CD14-positive monocyte (primary cell): ENCODE data around the gene FAM120A. TPM values are rescaled to one million over a fixed set of nuclear protein-coding genes. Genes with fewer than 3 reads are reported as not detected.

ENCODE experiments used
- DNase-seq, 3 donors: peaks; one replicate each; pipeline ENCODE4 v3.0.0-alpha.2; 2011 to 2022
- H2AFZ ChIP-seq: 2 replicates; pipeline ENCODE4 v1.6.0; 2012; ENCODE audit warnings: mild to moderate bottlenecking, low read depth, low read length, inconsistent platforms; ENCODE audit not compliant: insufficient read depth, poor library complexity, severe bottlenecking
- H3K27ac ChIP-seq, 2 donors: 1 replicate in 1 of 2; 2 replicates in 1 of 2; pipeline ENCODE4 v1.5.1; 2012 to 2013; ENCODE audit warnings: low read length in 2 of 2, control low read depth in 1 of 2, inconsistent platforms in 1 of 2, low read depth in 1 of 2, mild to moderate bottlenecking in 1 of 2
- H3K27me3 ChIP-seq, 2 donors: one replicate each; pipeline versions ENCODE4 v1.6.0 to v1.6.1; 2011 to 2013; ENCODE audit warnings: low read length in 2 of 2; ENCODE audit not compliant: control insufficient read depth in 2 of 2, insufficient read depth in 2 of 2
- H3K36me3 ChIP-seq, 2 donors: replicated peaks in 1 of 2; 1 replicate in 1 of 2; 2 replicates in 1 of 2; pipeline versions ENCODE4 v1.5.1 to v1.6.1; 2012 to 2013; ENCODE audit warnings: low read length in 2 of 2, control low read depth in 1 of 2, inconsistent platforms in 1 of 2, mild to moderate bottlenecking in 1 of 2; ENCODE audit not compliant: insufficient read depth in 2 of 2, control insufficient read depth in 1 of 2
- H3K4me1 ChIP-seq, 2 donors: 1 replicate in 1 of 2; 2 replicates in 1 of 2; pipeline versions ENCODE4 v1.5.1 to v1.6.1; 2012 to 2013; ENCODE audit warnings: low read length in 2 of 2, control low read depth in 1 of 2, inconsistent platforms in 1 of 2, mild to moderate bottlenecking in 1 of 2, moderate library complexity in 1 of 2; ENCODE audit not compliant: insufficient read depth in 2 of 2, control insufficient read depth in 1 of 2
- H3K4me2 ChIP-seq: replicated peaks from 2 replicates; pipeline ENCODE3; 2012; ENCODE audit warnings: low read length, moderate library complexity, mild to moderate bottlenecking; ENCODE audit not compliant: poor library complexity, severe bottlenecking; ENCODE audit errors: extremely low read depth
- H3K4me3 ChIP-seq, 3 experiments: fragments of 200-600 bp in 1 of 3; sonication (generic) in 1 of 3; replicated peaks in 1 of 3; 1 replicate in 2 of 3; 2 replicates in 1 of 3; pipeline ENCODE4 v1.5.1; 2011 to 2013; ENCODE audit warnings: low read length in 3 of 3, mild to moderate bottlenecking in 3 of 3, control low read depth in 2 of 3, low read depth in 2 of 3, inconsistent platforms in 1 of 3, moderate library complexity in 1 of 3
- H3K79me2 ChIP-seq: 2 replicates; pipeline ENCODE4 v1.6.0; 2012; ENCODE audit warnings: mild to moderate bottlenecking, control low read depth, inconsistent platforms, low read length, moderate library complexity; ENCODE audit not compliant: insufficient read depth
- H3K9ac ChIP-seq: 2 replicates; pipeline ENCODE4 v1.6.0; 2017; ENCODE audit warnings: low read length, mild to moderate bottlenecking; ENCODE audit not compliant: insufficient read depth, poor library complexity, severe bottlenecking
- H3K9me3 ChIP-seq, 2 donors: replicated peaks in 1 of 2; 1 replicate in 1 of 2; 2 replicates in 1 of 2; pipeline versions ENCODE4 v1.5.1 to v1.6.1; 2012 to 2013; ENCODE audit warnings: low read length in 2 of 2, control low read depth in 1 of 2; ENCODE audit not compliant: control insufficient read depth in 1 of 2, insufficient read depth in 1 of 2
- H4K20me1 ChIP-seq: 2 replicates; pipeline ENCODE4 v1.6.0; 2012; ENCODE audit warnings: mild to moderate bottlenecking, low read length, control low read depth, moderate library complexity; ENCODE audit not compliant: insufficient read depth
- H3K27ac Mint-ChIP-seq, 7 donors: one replicate each; pipeline ENCODE4 v1.8.0; 2020; ENCODE audit warnings: mild to moderate bottlenecking in 7 of 7, mixed read lengths in 7 of 7, moderate library complexity in 6 of 7, inconsistent platforms in 2 of 7
- H3K27me3 Mint-ChIP-seq, 3 donors: one replicate each; pipeline ENCODE4 v1.8.0; 2021 to 2022; ENCODE audit warnings: low read depth in 3 of 3, mild to moderate bottlenecking in 3 of 3, mixed read lengths in 3 of 3, moderate library complexity in 3 of 3, inconsistent platforms in 1 of 3
- H3K36me3 Mint-ChIP-seq, 2 donors: one replicate each; pipeline ENCODE4 v1.8.0; 2020; ENCODE audit warnings: mixed read lengths in 2 of 2, inconsistent platforms in 1 of 2, mild to moderate bottlenecking in 1 of 2
- H3K4me1 Mint-ChIP-seq: one replicate; pipeline ENCODE4 v1.8.0; 2020; ENCODE audit warnings: mild to moderate bottlenecking, mixed read lengths
- H3K4me3 Mint-ChIP-seq, 2 donors: one replicate each; pipeline ENCODE4 v1.8.0; 2020; ENCODE audit warnings: mild to moderate bottlenecking in 2 of 2, mixed read lengths in 2 of 2, moderate library complexity in 1 of 2
- H3K9me3 Mint-ChIP-seq, 7 donors: one replicate each; pipeline ENCODE4 v1.8.0; 2020 to 2022; ENCODE audit warnings: mixed read lengths in 7 of 7, mild to moderate bottlenecking in 6 of 7, moderate library complexity in 6 of 7, inconsistent platforms in 2 of 7
- WGBS: methylation state at CpG from one replicate; pipeline ENCODE4 v1.1.5; 2013; ENCODE audit warnings: missing lambda C conversion rate; ENCODE audit not compliant: insufficient coverage; 5-methylcytosine and 5-hydroxymethylcytosine counted together
- intact Hi-C, 2 donors: fragments of 100-400 bp; cut with micrococcal nuclease; formaldehyde crosslinking; loops; one replicate each; pipeline versions ENCODE4 v1.15.0 to v1.15.1; 2023
- polyA plus RNA-seq, 3 donors: library from polyadenylated mRNA; depleted of rRNA in 1 of 3; unstranded in 2 of 3; stranded (reverse) in 1 of 3; fragments of 300-500 nt in 2 of 3; fragments of >200 nt in 1 of 3; fragmentation: Illumina TruSeq in 2 of 3; gene quantifications; 1 replicate in 2 of 3; 2 replicates in 1 of 3; pipeline ENCODE4 v1.2.3, GENCODE V29; 2012 to 2021
- TF ChIP-seq, protein P1 (sequence below): fragments of 200-600 bp; IDR thresholded peaks from one replicate; pipeline ENCODE4 v1.8.0; 2022; ENCODE audit warnings: antibody characterized with exemption, mild to moderate bottlenecking

The FAM120A gene
- polyA plus RNA-seq, 3 donors = 10.4 to 76.6 (median 12.7) TPM

DNA sequence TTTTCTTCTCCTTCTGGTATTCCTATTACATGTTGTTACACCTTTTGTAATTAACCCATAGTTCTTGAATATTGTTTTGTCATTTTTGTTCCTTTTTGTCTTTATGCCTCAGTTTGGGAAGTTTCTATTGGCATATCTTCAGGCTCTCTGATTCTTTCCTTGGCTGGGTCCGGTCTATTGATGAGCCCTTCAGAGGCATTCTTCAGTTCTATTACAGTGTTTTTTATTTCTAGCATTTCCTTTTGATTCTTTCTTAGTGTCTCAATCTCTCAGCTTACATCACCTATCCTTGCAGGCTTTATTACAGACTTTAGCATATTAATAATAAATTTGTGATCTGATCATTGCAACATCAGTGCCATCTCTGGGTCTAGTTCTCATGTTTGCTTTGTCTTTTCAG, 158.7 kb downstream of the FAM120A start:
- 100% methylated on average over 1 of the region's 1 CpG for WGBS
- no peak overlapping the region for H3K9ac ChIP-seq
- intact Hi-C loops = no loop called here
- H3K9me3 Mint-ChIP-seq = peaks cover 9 to 36% (median 24%) of the 10 kb centered on the region in 7 donors
- peaks cover 9% of the 10 kb centered on the region for H3K4me1 Mint-ChIP-seq
- H4K20me1 ChIP-seq = peaks cover 73% of the 10 kb centered on the region
- H3K36me3 Mint-ChIP-seq = peaks cover 5 to 10% of the 10 kb centered on the region in 2 donors
- H3K4me3 ChIP-seq = no peak overlapping the region
- peaks cover 0 to 8% of the 10 kb centered on the region in 2 donors for H3K36me3 ChIP-seq
- H2AFZ ChIP-seq = no peak overlapping the region
- no peaks in the 10 kb centered on the region for H3K4me1 ChIP-seq
- no peaks in the 10 kb centered on the region for H3K27me3 Mint-ChIP-seq
- peaks cover 68% of the 10 kb centered on the region for H3K79me2 ChIP-seq
- no peak for DNase-seq
- H3K27ac ChIP-seq = no peak overlapping the region
- TF ChIP-seq, protein P1, sequence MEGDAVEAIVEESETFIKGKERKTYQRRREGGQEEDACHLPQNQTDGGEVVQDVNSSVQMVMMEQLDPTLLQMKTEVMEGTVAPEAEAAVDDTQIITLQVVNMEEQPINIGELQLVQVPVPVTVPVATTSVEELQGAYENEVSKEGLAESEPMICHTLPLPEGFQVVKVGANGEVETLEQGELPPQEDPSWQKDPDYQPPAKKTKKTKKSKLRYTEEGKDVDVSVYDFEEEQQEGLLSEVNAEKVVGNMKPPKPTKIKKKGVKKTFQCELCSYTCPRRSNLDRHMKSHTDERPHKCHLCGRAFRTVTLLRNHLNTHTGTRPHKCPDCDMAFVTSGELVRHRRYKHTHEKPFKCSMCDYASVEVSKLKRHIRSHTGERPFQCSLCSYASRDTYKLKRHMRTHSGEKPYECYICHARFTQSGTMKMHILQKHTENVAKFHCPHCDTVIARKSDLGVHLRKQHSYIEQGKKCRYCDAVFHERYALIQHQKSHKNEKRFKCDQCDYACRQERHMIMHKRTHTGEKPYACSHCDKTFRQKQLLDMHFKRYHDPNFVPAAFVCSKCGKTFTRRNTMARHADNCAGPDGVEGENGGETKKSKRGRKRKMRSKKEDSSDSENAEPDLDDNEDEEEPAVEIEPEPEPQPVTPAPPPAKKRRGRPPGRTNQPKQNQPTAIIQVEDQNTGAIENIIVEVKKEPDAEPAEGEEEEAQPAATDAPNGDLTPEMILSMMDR = no peak
- H3K9me3 ChIP-seq = peaks cover 16 to 20% of the 10 kb centered on the region in 2 donors
- H3K4me3 Mint-ChIP-seq = no peak overlapping the region
- H3K27ac Mint-ChIP-seq = no peak overlapping the region
- H3K27me3 ChIP-seq = no peaks in the 10 kb centered on the region
- no peak overlapping the region for H3K4me2 ChIP-seq

DNA sequence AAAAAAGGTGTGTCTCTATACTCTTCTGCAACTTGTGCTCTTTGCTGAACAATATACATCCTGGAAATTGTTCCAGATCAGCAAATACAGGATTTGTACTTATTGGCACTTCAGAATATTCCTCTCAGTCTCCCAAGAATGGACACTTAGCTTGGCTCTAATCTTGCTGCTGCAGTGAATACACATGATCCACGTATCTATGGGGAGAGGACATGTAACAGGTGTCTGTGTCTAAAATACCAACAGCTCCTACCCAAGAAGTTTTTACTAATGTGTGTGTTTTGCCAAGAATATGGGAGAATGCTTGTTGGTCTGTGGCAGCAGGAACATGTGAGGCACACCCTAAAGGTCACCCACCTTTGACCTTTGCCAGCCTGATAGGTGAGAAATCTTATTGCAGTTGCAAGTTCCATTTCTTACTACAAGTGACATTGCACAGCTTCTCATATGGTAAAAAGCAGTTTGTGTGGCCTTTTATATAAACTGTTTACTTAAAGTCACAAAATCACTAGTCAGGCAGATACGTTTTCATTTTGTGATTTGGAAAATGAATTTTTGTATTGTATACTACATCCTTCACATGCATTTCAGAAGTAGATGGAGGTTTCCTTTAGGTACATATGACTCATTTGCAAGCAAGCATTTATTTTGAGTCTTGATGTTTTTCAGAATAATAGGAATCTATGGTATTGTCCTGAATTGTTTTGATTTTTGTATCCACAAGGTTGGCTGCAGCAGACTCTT, 160.7 kb downstream of the FAM120A start:
- Mint-ChIP-seq H3K36me3 (peaks cover 2 to 8% of the 10 kb centered on the region in 2 donors), H3K27me3 (no peaks in the 10 kb centered on the region), H3K27ac (peak overlapping the region in 1 of 7 donors; percentile 14), H3K9me3 (peaks cover 7 to 28% (median 21%) of the 10 kb centered on the region in 7 donors), H3K4me3 (no peak overlapping the region), H3K4me1 (peaks cover 9% of the 10 kb centered on the region)
- no peaks in the 10 kb centered on the region for H3K27me3 ChIP-seq
- H2AFZ ChIP-seq = no peak overlapping the region
- H4K20me1 ChIP-seq = peaks cover 74% of the 10 kb centered on the region
- H3K9ac ChIP-seq = no peak overlapping the region
- H3K4me3 ChIP-seq = no peak overlapping the region
- DNase-seq = no peak
- peaks cover 13 to 16% of the 10 kb centered on the region in 2 donors for H3K9me3 ChIP-seq
- TF ChIP-seq, protein P1 = no peak
- no peaks in the 10 kb centered on the region for H3K4me1 ChIP-seq
- intact Hi-C loops = no loop called here
- H3K27ac ChIP-seq = no peak overlapping the region
- H3K79me2 ChIP-seq = peaks cover 64% of the 10 kb centered on the region
- H3K36me3 ChIP-seq = peaks cover 0 to 8% of the 10 kb centered on the region in 2 donors
- no CpG with 5 or more reads among the region's 2 CpGs for WGBS
- no peak overlapping the region for H3K4me2 ChIP-seq
